K562 (cell line): ENCODE measurements around the gene FBXW9. TPM values are rescaled to one million over a fixed set of nuclear protein-coding genes. Genes with fewer than 3 reads are reported as not detected.

ENCODE experiments used
- ATAC-seq: fragments of 200-7000 bp; cut with Tn5 transposase; 3 replicates; pipeline ENCODE4 v1.9.1; 2020; ENCODE audit warnings: moderate library complexity
- BruUV-seq: library from RNA; stranded (reverse); fragments of 400-500 nt; replicated peaks from 2 replicates; lab custom pipeline; 2021; lab: Mats Ljungman, UMichigan
- CTCF ChIA-PET: fragments of 300-600 bp; formaldehyde crosslinking; extraction: SDS; loops from one replicate; lab custom pipeline; 2021; ENCODE audit warnings: low intra/inter-chr PET ratio; lab: Yijun Ruan, JAX
- POLR2A ChIA-PET: fragments of 300-600, 350-650 bp; sonication (Branson Sonifier 250); formaldehyde crosslinking; extraction: SDS; loops from one replicate; lab custom pipeline; 2021; ENCODE audit warnings: antibody characterized with exemption, inconsistent platforms; lab: Yijun Ruan, JAX
- DNase-seq, 4 experiments: peaks; one replicate each; pipeline versions ENCODE4 v3.0.0 to v3.0.0-alpha.2; 2011 to 2018; ENCODE audit warnings: low spot score in 3 of 4, mixed read lengths in 3 of 4; ENCODE audit errors: extremely low read depth in 1 of 4
- FAIRE-seq: peaks from 2 replicates; lab custom pipeline; 2011; peaks lifted over from hg19 to GRCh38; lab: Jason Lieb, UNC
- H2AFZ ChIP-seq: 2 replicates; pipeline ENCODE4 v1.6.0; 2011; ENCODE audit warnings: low read depth, low read length, control low read depth, inconsistent platforms
- H3K27ac ChIP-seq: fragments of 200-600 bp; 3 replicates; pipeline ENCODE4 v1.8.0; 2011; ENCODE audit warnings: low read depth, mild to moderate bottlenecking, control low read depth, inconsistent platforms, low read length, moderate library complexity, mixed read lengths; ENCODE audit errors: extremely low read depth
- H3K27me3 ChIP-seq, 2 experiments: fragments of 300-600 bp in 1 of 2; 2 replicates in 1 of 2; 3 replicates in 1 of 2; pipeline versions ENCODE4 v1.6.0 to v1.8.0; 2011; ENCODE audit warnings: inconsistent platforms in 2 of 2, low read length in 2 of 2, mild to moderate bottlenecking in 1 of 2, mixed read lengths in 1 of 2, moderate library complexity in 1 of 2; ENCODE audit not compliant: control insufficient read depth in 2 of 2, insufficient read depth in 2 of 2
- H3K36me3 ChIP-seq: fragments of 300-600 bp; 3 replicates; pipeline ENCODE4 v1.8.0; 2011; ENCODE audit warnings: mild to moderate bottlenecking, low read length, inconsistent platforms; ENCODE audit not compliant: control insufficient read depth, insufficient read depth
- H3K4me1 ChIP-seq, 2 experiments: fragments of 200-600 bp in 1 of 2; replicated peaks in 1 of 2; 2 replicates in 1 of 2; 3 replicates in 1 of 2; pipeline versions ENCODE4 v1.5.1 to v1.8.0; 2011; ENCODE audit warnings: inconsistent platforms in 2 of 2, low read length in 2 of 2, mild to moderate bottlenecking in 1 of 2, mixed read lengths in 1 of 2, moderate library complexity in 1 of 2; ENCODE audit not compliant: control insufficient read depth in 2 of 2, insufficient read depth in 2 of 2
- H3K4me2 ChIP-seq: 2 replicates; pipeline ENCODE4 v1.6.1; 2011; ENCODE audit warnings: low read length, control low read depth, inconsistent platforms, mixed read lengths; ENCODE audit not compliant: insufficient read depth
- H3K4me3 ChIP-seq: fragments of 200-600 bp; sonication (generic), shearing (Covaris generic); 2 replicates; pipeline ENCODE4 v1.5.1; 2016; ENCODE audit warnings: control low read depth, inconsistent platforms
- H3K79me2 ChIP-seq: fragments of 200-600 bp; 3 replicates; pipeline ENCODE4 v1.8.0; 2011; ENCODE audit warnings: low read length, inconsistent platforms; ENCODE audit not compliant: control insufficient read depth, insufficient read depth
- H3K9ac ChIP-seq, 2 experiments: 2 replicates each; pipeline versions ENCODE4 v1.6.0 to v1.6.1; 2011; ENCODE audit warnings: low read depth in 2 of 2, low read length in 2 of 2, control low read depth in 1 of 2, inconsistent platforms in 1 of 2, mild to moderate bottlenecking in 1 of 2, mixed read lengths in 1 of 2; ENCODE audit not compliant: insufficient read depth in 1 of 2
- H3K9me1 ChIP-seq: one replicate; pipeline ENCODE4 v1.6.0; 2011; ENCODE audit warnings: inconsistent platforms, mild to moderate bottlenecking, low read length, moderate library complexity; ENCODE audit not compliant: control insufficient read depth, insufficient read depth
- H3K9me3 ChIP-seq: replicated peaks from 2 replicates; pipeline ENCODE4 v1.5.1; 2011; ENCODE audit warnings: low read depth, low read length, inconsistent platforms; ENCODE audit not compliant: control insufficient read depth, insufficient read depth
- H4K20me1 ChIP-seq: replicated peaks from 2 replicates; pipeline ENCODE4 v1.6.1; 2011; ENCODE audit warnings: low read length, inconsistent platforms, mixed read lengths; ENCODE audit not compliant: control insufficient read depth, insufficient read depth
- CHD2 ChIP-seq: IDR thresholded peaks from 2 replicates; pipeline ENCODE4 v1.6.1; 2011; ENCODE audit warnings: low read depth, low read length
- GABPA ChIP-seq: fragments of 200-800 bp; sonication (Bioruptor generic); conservative IDR thresholded peaks from 2 replicates; pipeline ENCODE4 v1.6.1; 2016; ENCODE audit warnings: low read depth, missing genetic modification characterization, missing compliant biosample characterization
- GABPB1 ChIP-seq: sonication (generic); formaldehyde crosslinking; IDR thresholded peaks from 2 replicates; pipeline ENCODE4 v1.8.0; 2022; ENCODE audit warnings: mild to moderate bottlenecking, missing genetic modification reagents
- MIER1 ChIP-seq: fragments of 450-650 bp; IDR thresholded peaks from 2 replicates; pipeline ENCODE4 v1.6.1; 2016; ENCODE audit warnings: antibody characterized with exemption, mild to moderate bottlenecking, low read depth
- PYGO2 ChIP-seq: fragments of 450-650 bp; IDR thresholded peaks from 2 replicates; pipeline ENCODE4 v1.6.1; 2016; ENCODE audit warnings: mild to moderate bottlenecking, missing genetic modification characterization, moderate library complexity, missing compliant biosample characterization
- RCOR1 ChIP-seq, 2 experiments: IDR thresholded peaks; 2 replicates each; pipeline ENCODE4 v1.6.1; 2012; ENCODE audit warnings: low read depth in 2 of 2, low read length in 2 of 2, borderline replicate concordance in 1 of 2, improper control_type of control experiment in 1 of 2
- SMAD2 ChIP-seq: fragments of 150-350 bp; IDR thresholded peaks from 2 replicates; pipeline ENCODE4 v1.6.1; 2014; ENCODE audit warnings: low read depth, mild to moderate bottlenecking, low read length
- SP2 ChIP-seq: IDR thresholded peaks from 2 replicates; pipeline ENCODE4 v1.6.1; 2011; ENCODE audit warnings: mild to moderate bottlenecking, low read depth, low read length, moderate library complexity; ENCODE audit not compliant: poor library complexity, severe bottlenecking; ENCODE audit errors: extremely low read depth
- STAT5A ChIP-seq: IDR thresholded peaks from 2 replicates; pipeline ENCODE4 v1.6.1; 2012; ENCODE audit warnings: low read length, inconsistent platforms, borderline replicate concordance
- TARDBP ChIP-seq: fragments of 450-650 bp; IDR thresholded peaks from 2 replicates; pipeline ENCODE4 v1.6.1; 2016
- ZKSCAN3 ChIP-seq: fragments of 250-450 bp; sonication (Bioruptor Pico); IDR thresholded peaks from 2 replicates; pipeline ENCODE4 v1.4.0; 2020
- ZNF140 ChIP-seq: fragments of 250-450 bp; sonication (Bioruptor Pico); IDR thresholded peaks from 2 replicates; pipeline ENCODE4 v1.8.0; 2021; ENCODE audit warnings: moderate library complexity, mild to moderate bottlenecking, inconsistent platforms
- ZNF239 ChIP-seq: fragments of 250-450 bp; sonication (Bioruptor Pico); IDR thresholded peaks from 2 replicates; pipeline ENCODE4 v1.4.0; 2020; ENCODE audit warnings: mild to moderate bottlenecking
- ZNF444 ChIP-seq: fragments of 250-450 bp; sonication (Bioruptor Pico); IDR thresholded peaks from 2 replicates; pipeline ENCODE4 v1.4.0; 2020; ENCODE audit warnings: mild to moderate bottlenecking, moderate library complexity
- WGBS: fragments of 100-300 bp; shearing (Covaris generic); methylation state at CpG from one replicate; pipeline ENCODE4 v1.1.6; 2016; ENCODE audit warnings: low coverage, mixed read lengths; ENCODE audit not compliant: insufficient coverage; ENCODE audit errors: missing lambda C conversion rate; 5-methylcytosine and 5-hydroxymethylcytosine counted together
- in situ Hi-C: fragments of 300-500 bp; cut with MboI; formaldehyde crosslinking; loops from 4 replicates; pipeline ENCODE4 v1.15.0; 2018; ENCODE audit warnings: inconsistent platforms, mixed read lengths
- intact Hi-C: fragments of 100-400 bp; cut with micrococcal nuclease; formaldehyde crosslinking; loops from 2 replicates; pipeline ENCODE4 v1.14.2; 2022
- polyA plus RNA-seq, 8 experiments: library from polyadenylated mRNA; depleted of rRNA in 4 of 8; stranded (reverse) in 5 of 8; unstranded in 3 of 8; fragments of >200 nt; fragmentation: Nextera tagmentation in 2 of 8; fragmentation: Illumina TruSeq in 1 of 8; extraction: Ambion mirVana in 2 of 8; extraction: Trizol in 1 of 8; gene quantifications; 2 replicates each; pipeline versions ENCODE4 v1.2.1 to v1.2.3, GENCODE V29; 2011 to 2014; ENCODE audit warnings: inconsistent platforms in 1 of 8, missing spikeins in 1 of 8
- total RNA-seq, 7 experiments: library from RNA; depleted of rRNA in 6 of 7; stranded (reverse); fragments of >200 nt in 6 of 7; fragmentation: Illumina TruSeq in 2 of 7; extraction: Trizol in 2 of 7; gene quantifications; 2 replicates each; pipeline versions ENCODE4 v1.2.1 to v1.2.3, GENCODE V29; 2011 to 2021; ENCODE audit warnings: low replicate concordance in 1 of 7

Gene FBXW9
- total and polyA plus RNA-seq, 9 of the 15 experiments (the other 6 are each of a cell fraction or from before 2014, with no cell fraction given): 0.23 to 21.7 (median 6.2) TPM

- Histone ChIP-seq H3K9me1 (no peaks in the 10 kb centered on the region), H3K27ac (no peak overlapping the region), H4K20me1 (no peaks in the 10 kb centered on the region), H3K9ac (no peak overlapping the region), H2AFZ (no peak overlapping the region), H3K9me3 (0 out of 2 replicates have a peak, but pooled peaks cover 6% of the 10 kb centered on the region), H3K4me3 (no peak overlapping the region), H3K4me1 (peaks cover 2 to 24% of the 10 kb centered on the region in 2 experiments; a peak in 2 of 5 replicates), H3K27me3 (no peaks in the 10 kb centered on the region), H3K36me3 (no peaks in the 10 kb centered on the region), H3K4me2 (no peak overlapping the region), H3K79me2 (no peaks in the 10 kb centered on the region)
- no peak for DNase-seq
- WGBS: 74% methylated on average over 23 of the region's 26 CpGs
- CTCF ChIA-PET: no interaction called here
- in situ Hi-C loops (no loop called here), intact Hi-C loops (no loop called here)
- POLR2A ChIA-PET: no interaction called here
- no peak for ATAC-seq
- BruUV-seq: no TSS peak
- TF ChIP-seq ZNF239 (CRISPR knock-in tag) (no peak), ZKSCAN3 (CRISPR knock-in tag) (no peak), TARDBP (no peak), GABPB1 (CRISPR knock-in tag) (no peak), SP2 (no peak), SMAD2 (no peak), CHD2 (no peak), RCOR1 (IDR thresholded peaks at IDR 0.05; ENCODE audit: borderline replicate concordance in 1 of 2, low read depth in 2 of 2, low read length in 2 of 2) (no peak), GABPA (tag) (no peak), PYGO2 (no peak), MIER1 (no peak), ZNF140 (no peak), ZNF444 (CRISPR knock-in tag) (no peak), STAT5A (no peak)
- FAIRE-seq: no peak
Observed at GRCh38 chr19:12642506-12642905, 53.9 kb downstream of the FBXW9 start.
